H9 (cell line): Measurements from ENCODE around the gene PRKAR1A. TPM values are rescaled to one million over a fixed set of nuclear protein-coding genes. Genes with fewer than 3 reads are reported as not detected.

Experiments used
- DNase-seq: peaks from one replicate; pipeline ENCODE4 v3.0.0-alpha.2; 2017
- H2AFZ ChIP-seq: one replicate; pipeline ENCODE4 v1.6.1; 2013; ENCODE audit warnings: mild to moderate bottlenecking, low read length, control low read depth, moderate library complexity
- H2AK5ac ChIP-seq: 2 replicates; pipeline ENCODE4 v1.6.1; 2013; ENCODE audit warnings: low read length, control low read depth, mixed read lengths; ENCODE audit not compliant: insufficient read length
- H2BK120ac ChIP-seq: one replicate; pipeline ENCODE4 v1.6.1; 2013; ENCODE audit warnings: low read depth, mild to moderate bottlenecking, low read length, control low read depth, inconsistent platforms; ENCODE audit not compliant: poor library complexity, severe bottlenecking
- H2BK12ac ChIP-seq: 2 replicates; pipeline ENCODE4 v1.6.1; 2013; ENCODE audit warnings: low read length, control low read depth, mixed read lengths, low read depth; ENCODE audit not compliant: insufficient read length
- H2BK15ac ChIP-seq: 2 replicates; pipeline ENCODE4 v1.6.1; 2013; ENCODE audit warnings: low read depth, low read length, control low read depth
- H2BK20ac ChIP-seq: one replicate; pipeline ENCODE4 v1.6.1; 2013; ENCODE audit warnings: low read depth, mild to moderate bottlenecking, low read length, control low read depth, inconsistent platforms; ENCODE audit not compliant: poor library complexity, severe bottlenecking
- H2BK5ac ChIP-seq: 2 replicates; pipeline ENCODE4 v1.6.1; 2013; ENCODE audit warnings: low read length, control low read depth, mixed read lengths; ENCODE audit not compliant: insufficient read length
- H3K14ac ChIP-seq: 2 replicates; pipeline ENCODE4 v1.6.1; 2013; ENCODE audit warnings: low read length, control low read depth; ENCODE audit not compliant: insufficient read depth
- H3K18ac ChIP-seq: 2 replicates; pipeline ENCODE4 v1.6.1; 2013; ENCODE audit warnings: low read depth, mild to moderate bottlenecking, mixed read lengths, low read length, control low read depth; ENCODE audit not compliant: insufficient read length
- H3K23ac ChIP-seq: 2 replicates; pipeline ENCODE4 v1.6.1; 2013; ENCODE audit warnings: low read length, control low read depth, mixed read lengths, low read depth; ENCODE audit not compliant: insufficient read length
- H3K23me2 ChIP-seq: 2 replicates; pipeline ENCODE4 v1.6.1; 2013; ENCODE audit warnings: low read depth, mild to moderate bottlenecking, mixed read lengths, low read length, control low read depth; ENCODE audit not compliant: insufficient read length, poor library complexity, severe bottlenecking
- H3K27ac ChIP-seq: 2 replicates; pipeline ENCODE4 v1.5.1; 2013; ENCODE audit warnings: low read length, control low read depth, mixed read lengths, low read depth; ENCODE audit not compliant: insufficient read length
- H3K27me3 ChIP-seq: 2 replicates; pipeline ENCODE4 v1.6.1; 2013; ENCODE audit warnings: low read length, control low read depth, inconsistent platforms; ENCODE audit not compliant: insufficient read depth
- H3K4ac ChIP-seq: 2 replicates; pipeline ENCODE4 v1.6.1; 2013; ENCODE audit warnings: low read depth, mild to moderate bottlenecking, control low read depth, inconsistent platforms, low read length, moderate library complexity
- H3K4me1 ChIP-seq: 2 replicates; pipeline ENCODE4 v1.6.1; 2013; ENCODE audit warnings: low read length, control low read depth, inconsistent platforms; ENCODE audit not compliant: insufficient read depth
- H3K4me2 ChIP-seq: 2 replicates; pipeline ENCODE4 v1.6.1; 2013; ENCODE audit warnings: low read length, control low read depth, mixed read lengths; ENCODE audit not compliant: insufficient read length, insufficient read depth
- H3K56ac ChIP-seq: 2 replicates; pipeline ENCODE4 v1.6.1; 2013; ENCODE audit warnings: low read depth, mild to moderate bottlenecking, mixed read lengths, low read length, control low read depth; ENCODE audit not compliant: insufficient read length
- H3K79me1 ChIP-seq: 2 replicates; pipeline ENCODE4 v1.6.1; 2013; ENCODE audit warnings: low read depth, mild to moderate bottlenecking, moderate library complexity, low read length, control low read depth, inconsistent platforms; ENCODE audit not compliant: insufficient read depth, poor library complexity, severe bottlenecking
- H3K79me2 ChIP-seq: 2 replicates; pipeline ENCODE4 v1.6.1; 2013; ENCODE audit warnings: low read length, control low read depth, inconsistent platforms; ENCODE audit not compliant: insufficient read depth
- H3K9ac ChIP-seq: 2 replicates; pipeline ENCODE4 v1.6.1; 2013; ENCODE audit warnings: low read length, control low read depth, mixed read lengths; ENCODE audit not compliant: insufficient read length; ENCODE audit errors: extremely low read depth
- H3K9me3 ChIP-seq: one replicate; pipeline ENCODE4 v1.6.1; 2013; ENCODE audit warnings: low read depth, low read length, inconsistent platforms; ENCODE audit not compliant: control insufficient read depth
- H3T11ph ChIP-seq: one replicate; pipeline ENCODE4 v1.6.1; 2013; ENCODE audit warnings: mild to moderate bottlenecking, low read length, control low read depth, inconsistent platforms
- H4K20me1 ChIP-seq: one replicate; pipeline ENCODE4 v1.6.1; 2013; ENCODE audit not compliant: control insufficient read depth, insufficient read length, insufficient read depth
- H4K5ac ChIP-seq: 2 replicates; pipeline ENCODE4 v1.6.1; 2013; ENCODE audit warnings: low read depth, mild to moderate bottlenecking, mixed read lengths, low read length, control low read depth; ENCODE audit not compliant: insufficient read length
- H4K8ac ChIP-seq: replicated peaks from 2 replicates; pipeline ENCODE4 v1.6.1; 2013; ENCODE audit warnings: low read length, control low read depth, mixed read lengths, low read depth; ENCODE audit not compliant: insufficient read length
- H4K91ac ChIP-seq: 2 replicates; pipeline ENCODE4 v1.6.1; 2013; ENCODE audit warnings: low read depth, mild to moderate bottlenecking, moderate library complexity, mixed read lengths, low read length, control low read depth; ENCODE audit not compliant: insufficient read length
- H3K27ac Mint-ChIP-seq, 3 experiments: 2 replicates in 2 of 3; 3 replicates in 1 of 3; pipeline ENCODE4 v1.8.0; 2020 to 2021; ENCODE audit warnings: mixed read lengths in 3 of 3, mild to moderate bottlenecking in 1 of 3, moderate library complexity in 1 of 3
- H3K27me3 Mint-ChIP-seq: 2 replicates; pipeline ENCODE4 v1.8.0; 2021; ENCODE audit warnings: low read depth, mild to moderate bottlenecking, moderate library complexity, mixed read lengths
- H3K36me3 Mint-ChIP-seq, 3 experiments: 2 replicates in 2 of 3; 3 replicates in 1 of 3; pipeline ENCODE4 v1.8.0; 2020 to 2021; ENCODE audit warnings: low read depth in 3 of 3, mixed read lengths in 3 of 3; ENCODE audit not compliant: insufficient read depth in 1 of 3
- H3K4me1 Mint-ChIP-seq, 2 experiments: 2 replicates each; pipeline ENCODE4 v1.8.0; 2020; ENCODE audit warnings: mixed read lengths in 2 of 2
- H3K4me3 Mint-ChIP-seq, 2 experiments: 2 replicates in 1 of 2; 3 replicates in 1 of 2; pipeline ENCODE4 v1.8.0; 2020 to 2021; ENCODE audit warnings: mild to moderate bottlenecking in 2 of 2, mixed read lengths in 2 of 2, moderate library complexity in 1 of 2
- H3K9me3 Mint-ChIP-seq, 2 experiments: 2 replicates in 1 of 2; 3 replicates in 1 of 2; pipeline ENCODE4 v1.8.0; 2020; ENCODE audit warnings: mild to moderate bottlenecking in 2 of 2, mixed read lengths in 2 of 2, moderate library complexity in 1 of 2
- CTCF ChIP-seq: fragments of 200-600 bp; sonication (generic); conservative IDR thresholded peaks from 3 replicates; pipeline ENCODE4 v1.8.0; 2021; ENCODE audit warnings: antibody characterized with exemption, mild to moderate bottlenecking
- WGBS: extraction: QIAGEN DNeasy Blood & Tissue Kit; methylation state at CpG from one replicate; pipeline ENCODE4 v1.1.7; 2013; ENCODE audit warnings: missing lambda C conversion rate, low lambda C conversion rate, mixed read lengths; ENCODE audit not compliant: insufficient read length; ENCODE audit errors: extremely low coverage; 5-methylcytosine and 5-hydroxymethylcytosine counted together
- total RNA-seq: library from RNA; stranded (reverse); gene quantifications from 2 replicates; pipeline ENCODE4 v1.2.1, GENCODE V29; 2021

PRKAR1A gene
- total RNA-seq, 1 experiment from 2014 or later = 171 TPM

GRCh38 chr17:68595986-68596385 lies 83.8 kb downstream of the PRKAR1A start:
- no peak overlapping the region for H3K56ac ChIP-seq
- H3K4me2 ChIP-seq = no peak overlapping the region
- H3K79me1 ChIP-seq = no peaks in the 10 kb centered on the region
- H3K4me1 ChIP-seq = no peaks in the 10 kb centered on the region; the same call in 1 of the 2 replicates
- H2BK12ac ChIP-seq = no peak overlapping the region
- H2AFZ ChIP-seq = no peak overlapping the region
- H3K27me3 ChIP-seq = peaks cover 6% of the 10 kb centered on the region; the same call in 1 of the 2 replicates
- H2BK15ac ChIP-seq = no peak overlapping the region
- no peak overlapping the region for H2BK5ac ChIP-seq
- H2BK20ac ChIP-seq = no peak overlapping the region
- no peak overlapping the region for H4K5ac ChIP-seq
- no peak overlapping the region for H3K27ac ChIP-seq
- peaks cover 7% of the 10 kb centered on the region for H3K23me2 ChIP-seq
- no peak for TF ChIP-seq CTCF
- H2AK5ac ChIP-seq = no peak overlapping the region
- Mint-ChIP-seq H3K4me1 (peaks cover 30 to 44% of the 10 kb centered on the region in 2 experiments), H3K27ac (peak overlapping the region in 1 of 3 experiments; percentile 13; a peak in 1 of 7 replicates), H3K9me3 (no peaks in the 10 kb centered on the region), H3K36me3 (peaks cover 0 to 72% (median 40%) of the 10 kb centered on the region in 3 experiments; a peak in 5 of 7 replicates), H3K4me3 (no peak overlapping the region), H3K27me3 (peaks cover 11% of the 10 kb centered on the region)
- H3K14ac ChIP-seq = no peak overlapping the region
- H3K9ac ChIP-seq = no peak overlapping the region
- H2BK120ac ChIP-seq = no peak overlapping the region
- no peaks in the 10 kb centered on the region for H4K20me1 ChIP-seq
- WGBS = no CpG with 5 or more reads among the region's 2 CpGs
- no peaks in the 10 kb centered on the region for H3K9me3 ChIP-seq
- no peak overlapping the region for H3K4ac ChIP-seq
- H3K79me2 ChIP-seq = no peaks in the 10 kb centered on the region
- no peak overlapping the region for H4K91ac ChIP-seq
- no peak for DNase-seq
- no peak overlapping the region for H4K8ac ChIP-seq
- no peak overlapping the region for H3K18ac ChIP-seq
- no peak overlapping the region for H3K23ac ChIP-seq
- no peak overlapping the region for H3T11ph ChIP-seq
